HepG2 (cell line): ENCODE measurements around the gene CDC6. TPM values are rescaled to one million over a fixed set of nuclear protein-coding genes. Genes with fewer than 3 reads are reported as not detected.

Experiments
- DDIT3 ChIP-seq: sonication (generic); formaldehyde crosslinking; IDR thresholded peaks from 2 replicates; pipeline ENCODE4 v1.4.0; 2020; ENCODE audit warnings: mild to moderate bottlenecking, missing genetic modification reagents
- E2F1 ChIP-seq: sonication (generic); formaldehyde crosslinking; IDR thresholded peaks from 2 replicates; pipeline ENCODE4 v1.5.0; 2020; ENCODE audit warnings: missing genetic modification reagents
- ELF1 ChIP-seq: sonication (generic); formaldehyde crosslinking; IDR thresholded peaks from 2 replicates; pipeline ENCODE4 v1.4.0; 2020; ENCODE audit warnings: missing genetic modification reagents
- FOXK2 ChIP-seq: fragments of 450-650 bp; IDR thresholded peaks from 2 replicates; pipeline ENCODE4 v1.6.1; 2016
- GABPA ChIP-seq, 2 experiments: IDR thresholded peaks; 2 replicates each; pipeline ENCODE4 v1.6.1; 2011 to 2016; ENCODE audit warnings: low read depth in 2 of 2, low read length in 1 of 2, missing biosample characterization in 1 of 2, missing genetic modification characterization in 1 of 2
- JUND ChIP-seq: sonication (generic); formaldehyde crosslinking; IDR thresholded peaks from 2 replicates; pipeline ENCODE4 v1.8.0; 2022; ENCODE audit warnings: mild to moderate bottlenecking, missing genetic modification reagents
- MAZ ChIP-seq, 2 experiments: sonication (generic) in 1 of 2; formaldehyde crosslinking in 1 of 2; IDR thresholded peaks; 2 replicates each; pipeline versions ENCODE4 v1.5.0 to v1.6.1; 2012 to 2020; ENCODE audit warnings: low read depth in 2 of 2, mild to moderate bottlenecking in 2 of 2, borderline replicate concordance in 1 of 2, improper control_type of control experiment in 1 of 2, low read length in 1 of 2, missing genetic modification reagents in 1 of 2, moderate library complexity in 1 of 2
- PRDM15 ChIP-seq: sonication (generic); formaldehyde crosslinking; IDR thresholded peaks from 2 replicates; pipeline ENCODE4 v1.4.0; 2020; ENCODE audit warnings: missing genetic modification reagents
- RNF219 ChIP-seq: sonication (generic); formaldehyde crosslinking; IDR thresholded peaks from 2 replicates; pipeline ENCODE4 v1.5.0; 2020; ENCODE audit warnings: mild to moderate bottlenecking, missing genetic modification reagents
- SOX6 ChIP-seq, 2 experiments: fragments of 450-650 bp in 1 of 2; sonication (generic) in 1 of 2; formaldehyde crosslinking in 1 of 2; IDR thresholded peaks; 2 replicates each; pipeline versions ENCODE4 v1.4.0 to v1.6.1; 2017 to 2020; ENCODE audit warnings: antibody characterized with exemption in 1 of 2, mild to moderate bottlenecking in 1 of 2, missing genetic modification reagents in 1 of 2
- SP4 ChIP-seq: sonication (generic); formaldehyde crosslinking; IDR thresholded peaks from 2 replicates; pipeline ENCODE4 v1.8.1; 2023; ENCODE audit warnings: mild to moderate bottlenecking, missing genetic modification reagents
- ZBTB21 ChIP-seq: sonication (generic); formaldehyde crosslinking; IDR thresholded peaks from 2 replicates; pipeline ENCODE4 v1.4.0; 2020; ENCODE audit warnings: missing genetic modification reagents
- ZFP41 ChIP-seq: sonication (generic); formaldehyde crosslinking; IDR thresholded peaks from 2 replicates; pipeline ENCODE4 v1.4.0; 2020; ENCODE audit warnings: mild to moderate bottlenecking, missing genetic modification reagents, borderline replicate concordance
- ZFP82 ChIP-seq: sonication (generic); formaldehyde crosslinking; IDR thresholded peaks from 2 replicates; pipeline ENCODE4 v1.5.1; 2020; ENCODE audit warnings: mild to moderate bottlenecking, missing genetic modification reagents, borderline replicate concordance
- ZNF687 ChIP-seq: sonication (generic); formaldehyde crosslinking; IDR thresholded peaks from 2 replicates; pipeline ENCODE4 v1.5.1; 2020; ENCODE audit warnings: mild to moderate bottlenecking, missing genetic modification reagents, moderate library complexity
- polyA plus RNA-seq, 8 experiments: library from polyadenylated mRNA; depleted of rRNA in 3 of 8; stranded (reverse) in 7 of 8; unstranded in 1 of 8; fragments of >200 nt; fragmentation: Illumina TruSeq in 4 of 8; extraction: Trizol in 4 of 8; gene quantifications; 2 replicates each; pipeline versions ENCODE4 v1.2.1 to v1.2.3, GENCODE V29; 2011 to 2016; ENCODE audit warnings: low read depth in 4 of 8, missing spikeins in 1 of 8, mixed read lengths in 1 of 8; ENCODE audit not compliant: insufficient read depth in 1 of 8
- total RNA-seq, 5 experiments: library from RNA; depleted of rRNA; stranded (reverse); fragments of >200 nt; fragmentation: Illumina TruSeq; extraction: Trizol; gene quantifications; 2 replicates each; pipeline ENCODE4 v1.2.3, GENCODE V29; 2016; ENCODE audit warnings: low read depth in 1 of 5

Gene CDC6
- total and polyA plus RNA-seq, 2 of the 13 experiments (the other 11 are each of a cell fraction or from before 2014, with no cell fraction given): 17.4 to 114 TPM

GRCh38 chr17:40316571-40317344 lies 29.1 kb downstream of the CDC6 start (continued):
- peak; percentile 96 for TF ChIP-seq ZNF687 (CRISPR knock-in tag)
- TF ChIP-seq E2F1 (CRISPR knock-in tag): peak; percentile 86
- no peak for TF ChIP-seq FOXK2
- peak; percentile 95 for TF ChIP-seq PRDM15 (CRISPR knock-in tag)
- 0 out of 2 replicates have a peak, but pooled peaks have one; percentile 16 for TF ChIP-seq ELF1 (CRISPR knock-in tag)
- TF ChIP-seq ZFP82: 0 out of 2 replicates have a peak, but pooled peaks have one; percentile 15
- TF ChIP-seq SP4: no peak; the same call in none of the 2 replicates
- 0 out of 2 replicates have a peak, but pooled peaks have one; percentile 28 for TF ChIP-seq ZFP41
- no peak for TF ChIP-seq RNF219 (CRISPR knock-in tag)
- TF ChIP-seq ZBTB21 (CRISPR knock-in tag): no peak; the same call in 1 of the 2 replicates
- peak; percentile 76; the same call in 1 of the 2 replicates for TF ChIP-seq JUND (CRISPR knock-in tag)
- peak; percentile 70; the same call in 1 of the 2 replicates for TF ChIP-seq MAZ (IDR thresholded peaks at IDR 0.05; ENCODE audit: borderline replicate concordance, low read depth, low read length)
- TF ChIP-seq MAZ (CRISPR knock-in tag; IDR thresholded peaks at IDR 0.05; ENCODE audit: low read depth): peak; percentile 71
- TF ChIP-seq SOX6 (IDR thresholded peaks at IDR 0.05): no peak
- peak; percentile 40; the same call in 1 of the 2 replicates for TF ChIP-seq SOX6 (CRISPR knock-in tag; IDR thresholded peaks at IDR 0.05)
- no peak for TF ChIP-seq DDIT3 (CRISPR knock-in tag)
- no peak for TF ChIP-seq GABPA (IDR thresholded peaks at IDR 0.05; ENCODE audit: low read depth, low read length)
- TF ChIP-seq GABPA (CRISPR knock-in tag; IDR thresholded peaks at IDR 0.05; ENCODE audit: low read depth): peak; percentile 43; the same call in 1 of the 2 replicates
